Measurements from ENCODE around the gene SHC2.
A peak's percentile ranks its signal among the peaks of the same experiment; 100 is the strongest.
"Not testable (repeated sequence)": the region's sequence is repeated elsewhere in the genome, so short reads cannot be mapped to it uniquely, and the experiment has no call there.

Gene SHC2

GRCh38 chr19:386632-387301 lies 74.1 kb downstream of the SHC2 start:
- DNase-seq, result not testable (repeated sequence)

DNA sequence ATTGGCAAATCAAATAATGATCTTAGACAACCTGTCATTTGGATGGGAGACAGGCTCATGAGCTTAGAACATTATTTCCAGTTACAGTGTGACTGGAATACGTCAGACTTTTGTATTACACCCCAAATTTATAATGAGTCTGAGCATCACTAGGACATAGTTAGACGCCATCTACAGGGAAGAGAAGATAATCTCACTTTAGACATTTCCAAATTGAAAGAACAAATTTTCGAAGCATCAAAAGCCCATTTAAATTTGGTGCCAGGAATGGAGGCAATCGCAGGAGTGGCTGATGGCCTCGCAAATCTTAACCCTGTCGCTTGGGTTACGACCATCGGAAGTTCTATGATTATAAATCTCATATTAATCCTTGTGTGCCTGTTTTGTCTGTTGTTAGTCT lies 74.6 kb downstream of the SHC2 start:
- not testable (repeated sequence) for DNase-seq

DNA sequence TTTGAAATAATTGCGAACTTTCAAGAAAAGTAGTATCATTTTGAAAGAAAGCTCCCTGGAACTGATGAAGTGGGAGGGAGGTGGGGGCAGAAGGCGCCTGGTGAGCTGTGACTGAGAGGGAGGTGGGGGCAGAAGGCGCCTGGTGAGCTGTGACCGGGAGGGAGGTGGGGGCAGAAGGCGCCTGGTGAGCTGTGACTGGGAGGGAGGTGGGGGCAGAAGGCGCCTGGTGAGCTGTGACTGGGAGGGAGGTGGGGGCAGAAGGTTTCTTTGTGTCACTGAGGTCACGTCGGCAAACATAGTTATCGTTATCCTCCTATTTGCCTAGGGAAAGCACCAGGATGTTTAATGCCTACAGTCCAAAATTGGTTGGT lies 76.0 kb downstream of the SHC2 start:
- no peak for DNase-seq

DNA sequence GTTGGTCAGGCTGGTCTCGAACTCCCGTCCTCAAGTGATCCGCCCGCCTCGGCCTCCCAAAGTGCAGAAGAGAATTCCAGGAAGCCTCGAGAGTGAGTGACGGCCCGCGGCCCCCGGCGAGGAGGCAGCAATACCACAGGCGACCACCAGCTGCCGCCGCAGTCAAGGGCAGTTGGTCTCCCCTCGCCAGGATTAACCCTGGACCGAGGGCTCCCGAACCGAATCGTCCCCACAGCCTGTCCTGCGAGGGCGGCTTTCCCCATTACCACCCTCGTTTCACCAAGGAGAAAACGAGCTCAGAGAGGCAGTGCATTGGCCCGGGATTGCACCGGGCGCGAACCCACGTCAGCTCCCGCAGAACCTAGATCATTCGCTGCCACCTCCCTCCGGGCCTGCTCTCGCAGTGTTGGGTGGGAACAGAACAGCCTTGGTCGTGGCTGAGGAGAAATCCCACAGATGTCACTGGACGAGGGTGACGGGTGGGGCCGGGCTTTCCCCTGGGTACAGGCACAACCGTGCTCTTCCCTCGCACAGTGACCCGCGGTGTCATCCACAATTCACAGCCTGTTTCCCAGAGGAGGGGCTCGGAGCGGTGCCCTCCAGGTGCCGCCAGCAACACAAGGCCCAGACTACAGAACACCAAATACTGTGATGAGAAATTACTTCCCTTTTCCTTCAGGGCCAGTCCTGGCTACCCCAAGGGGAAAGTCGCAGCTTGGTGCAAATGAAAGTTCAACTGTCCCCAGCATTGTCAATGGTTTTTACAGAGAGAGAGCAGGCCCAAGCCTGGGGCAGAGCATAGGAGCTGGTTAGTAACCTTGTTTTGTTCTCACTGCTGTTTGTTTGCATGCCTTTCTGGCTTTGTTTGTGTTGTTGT lies 76.7 kb downstream of the SHC2 start:
- DNase-seq, result no peak

DNA sequence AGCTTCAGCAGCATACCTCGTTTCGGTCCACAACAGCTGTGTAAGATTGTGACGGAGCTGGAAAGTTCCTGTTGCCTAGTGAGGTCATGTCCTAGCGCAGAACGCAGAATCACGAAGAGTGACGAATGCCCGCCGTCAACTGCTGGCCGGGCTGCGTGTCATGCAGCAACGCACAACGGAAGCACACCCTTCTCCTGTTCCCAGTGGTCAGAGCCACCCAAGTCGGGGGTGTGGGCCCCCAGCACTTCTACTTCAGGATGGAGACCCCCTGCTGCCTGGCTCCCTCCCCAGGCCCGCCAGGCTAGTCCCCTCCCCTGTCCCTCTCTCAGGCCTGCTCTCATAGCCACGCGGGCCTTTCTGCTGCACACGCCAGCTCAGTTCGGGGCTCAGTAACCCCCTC lies 77.8 kb downstream of the SHC2 start:
- no peak for DNase-seq

DNA sequence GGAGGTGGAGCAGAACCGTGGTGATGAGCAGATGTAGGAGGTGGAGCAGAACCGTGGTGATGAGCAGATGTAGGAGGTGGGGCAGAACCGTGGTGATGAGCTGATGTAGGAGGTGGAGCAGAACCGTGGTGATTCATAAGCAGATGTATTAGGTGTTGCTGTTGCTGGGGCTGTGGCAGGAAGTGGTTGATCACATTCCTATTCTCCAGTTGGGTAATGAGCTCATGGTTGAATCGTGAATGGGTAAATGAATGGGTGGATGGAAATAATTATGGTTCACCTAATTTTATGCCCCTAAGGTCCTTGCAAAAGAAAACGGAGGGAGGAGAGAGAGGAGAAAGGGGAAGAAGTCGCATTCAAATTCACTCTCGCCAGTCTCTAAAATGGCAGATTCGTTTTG lies 78.3 kb downstream of the SHC2 start:
- DNase-seq, result peak; percentile 23

DNA sequence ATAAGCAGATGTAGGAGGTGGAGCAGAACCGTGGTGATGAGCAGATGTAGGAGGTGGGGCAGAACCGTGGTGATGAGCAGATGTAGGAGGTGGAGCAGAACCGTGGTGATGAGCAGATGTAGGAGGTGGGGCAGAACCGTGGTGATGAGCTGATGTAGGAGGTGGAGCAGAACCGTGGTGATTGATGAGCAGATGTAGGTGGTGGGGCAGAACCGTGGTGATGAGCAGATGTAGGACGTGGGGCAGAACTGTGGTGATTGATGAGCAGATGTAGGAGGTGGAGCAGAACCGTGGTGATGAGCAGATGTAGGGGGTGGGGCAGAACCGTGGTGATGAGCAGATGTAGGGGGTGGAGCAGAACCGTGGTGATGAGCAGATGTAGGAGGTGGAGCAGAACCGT lies 78.9 kb downstream of the SHC2 start:
- not testable (repeated sequence) for DNase-seq

DNA sequence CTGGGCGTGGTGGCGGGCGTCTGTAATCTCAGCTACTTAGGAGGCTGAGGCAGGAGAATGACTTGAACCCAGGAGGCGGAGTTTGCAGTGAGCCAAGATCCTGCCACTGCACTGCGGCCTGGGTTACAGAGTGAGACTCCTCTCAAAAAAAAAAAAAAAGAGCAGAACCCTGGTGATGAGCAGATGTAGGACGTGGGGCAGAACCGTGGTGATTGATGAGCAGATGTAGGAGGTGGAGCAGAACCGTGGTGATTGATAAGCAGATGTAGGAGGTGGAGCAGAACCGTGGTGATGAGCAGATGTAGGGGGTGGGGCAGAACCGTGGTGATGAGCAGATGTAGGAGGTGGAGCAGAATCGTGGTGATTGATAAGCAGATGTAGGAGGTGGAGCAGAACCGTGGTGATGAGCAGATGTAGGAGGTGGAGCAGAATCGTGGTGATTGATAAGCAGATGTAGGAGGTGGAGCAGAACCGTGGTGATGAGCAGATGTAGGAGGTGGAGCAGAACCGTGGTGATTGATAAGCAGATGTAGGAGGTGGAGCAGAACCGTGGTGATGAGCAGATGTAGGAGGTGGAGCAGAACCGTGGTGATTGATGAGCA lies 80.1 kb downstream of the SHC2 start:
- not testable (repeated sequence) for DNase-seq

DNA sequence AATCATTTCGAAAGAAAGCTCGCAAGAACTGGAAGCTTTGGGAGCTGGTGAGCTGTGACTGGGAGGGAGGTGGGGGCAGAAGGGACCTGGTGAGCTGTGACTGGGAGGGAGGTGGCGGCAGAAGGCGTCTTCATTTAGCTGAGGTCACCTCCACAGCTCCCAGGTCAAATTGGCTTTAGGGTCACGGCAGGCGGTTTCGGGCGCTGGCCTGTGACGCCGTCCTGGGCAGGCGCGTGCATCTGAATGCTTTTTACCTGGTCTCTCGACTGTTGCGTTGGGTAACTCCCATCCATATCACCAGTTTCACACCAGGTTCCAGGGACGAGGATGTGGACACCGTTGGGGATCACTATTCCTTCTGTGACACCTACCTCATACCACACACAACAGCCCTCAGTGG lies 81.0 kb downstream of the SHC2 start:
- DNase-seq, result no peak

DNA sequence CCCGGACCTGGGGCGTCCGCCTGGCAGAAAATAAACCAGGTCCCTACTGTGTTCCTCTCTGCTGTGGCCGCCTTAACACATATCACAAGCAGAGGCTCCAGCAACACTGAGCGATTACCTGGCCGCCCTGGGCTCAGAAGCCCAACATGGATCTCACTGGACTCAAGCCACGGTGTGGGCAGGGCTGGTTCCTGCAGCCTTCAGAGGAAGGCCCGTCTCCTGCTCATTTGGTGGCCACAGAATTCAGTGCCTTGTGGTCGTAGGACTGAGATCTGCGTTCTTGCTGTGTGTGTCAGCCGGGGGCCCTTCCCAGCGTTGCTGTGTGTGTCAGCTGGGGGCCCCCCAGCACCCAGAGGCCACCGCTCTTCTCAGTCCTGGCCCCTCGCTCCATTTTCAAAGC lies 82.1 kb downstream of the SHC2 start:
- DNase-seq, result no peak

GRCh38 chr19:377801-378581 lies 82.8 kb downstream of the SHC2 start:
- no peak for DNase-seq

DNA sequence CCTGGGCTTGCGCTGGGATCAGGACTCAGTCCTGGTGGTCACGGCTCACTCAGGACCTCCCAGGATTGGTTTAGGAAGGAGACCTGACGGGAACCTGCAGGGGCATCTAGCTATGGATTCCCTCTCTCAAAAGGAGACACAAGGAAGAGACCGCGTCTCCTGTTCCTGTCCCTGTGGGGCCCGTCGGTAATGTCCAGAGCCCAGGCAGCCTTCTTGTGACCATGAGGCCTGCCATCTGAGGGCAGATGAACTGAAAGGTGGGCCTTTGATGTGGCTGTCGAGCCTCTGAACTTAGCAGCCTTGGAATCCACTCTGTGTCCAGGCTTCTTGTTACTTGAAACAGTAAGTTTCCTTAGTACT lies 84.7 kb downstream of the SHC2 start:
- DNase-seq, result no peak

DNA sequence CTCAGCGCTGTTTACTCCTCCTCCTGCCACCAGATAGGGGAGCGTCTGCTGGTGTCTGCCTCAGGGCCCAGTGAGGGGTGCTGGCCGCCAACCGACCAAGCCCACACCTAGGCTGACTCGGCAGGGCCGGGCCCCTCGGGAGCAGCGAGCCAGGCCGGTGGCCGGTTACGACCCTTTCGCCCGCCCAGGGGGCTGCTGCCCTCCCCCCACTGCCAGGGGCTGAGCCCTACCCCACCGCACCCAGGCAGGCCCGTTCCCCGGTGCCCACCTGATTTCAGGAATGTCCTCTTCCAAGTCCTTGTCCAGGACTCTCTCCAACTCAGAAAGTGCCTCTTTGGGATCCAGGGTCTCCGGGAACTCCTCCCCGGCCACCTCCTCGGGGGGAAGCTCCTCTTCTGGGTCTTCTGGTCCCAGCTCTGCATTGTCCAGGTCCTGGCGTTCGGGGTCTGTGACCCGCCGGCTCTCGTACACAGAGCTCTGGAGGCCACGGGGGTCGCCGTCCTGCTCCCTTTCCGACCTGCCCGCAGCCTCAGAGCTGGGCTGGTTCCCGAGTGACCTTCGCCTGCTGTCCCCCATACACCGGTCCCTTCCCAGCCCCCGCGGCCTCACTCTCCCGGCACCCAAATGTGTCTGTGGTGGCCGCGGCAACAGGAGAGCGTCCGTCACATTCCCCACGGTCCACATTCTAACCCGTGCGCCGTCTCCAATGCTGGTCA lies 85.3 kb downstream of the SHC2 start:
- no peak for DNase-seq

DNA sequence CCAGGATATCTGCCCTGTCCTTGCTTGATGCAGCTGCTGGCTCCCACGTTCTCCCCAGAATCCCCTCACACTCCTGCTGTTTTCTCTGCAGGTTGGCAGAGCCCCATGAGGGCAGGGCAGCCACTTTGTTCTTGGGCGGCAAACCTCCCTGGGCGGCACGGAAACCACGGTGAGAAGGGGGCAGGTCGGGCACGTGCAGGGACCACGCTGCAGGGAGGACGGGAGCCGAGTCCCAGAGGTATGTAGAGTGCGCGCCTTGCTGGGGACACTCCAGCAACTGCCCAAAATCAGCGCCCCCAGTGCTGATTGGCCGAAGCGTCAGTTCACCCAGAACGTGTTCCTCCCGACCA lies 86.0 kb downstream of the SHC2 start:
- DNase-seq, result no peak

- no peak for DNase-seq
Measured at GRCh38 chr19:374183-374885, 86.5 kb downstream of the SHC2 start.

- DNase-seq, result no peak
Measured at GRCh38 chr19:373391-374182, 87.2 kb downstream of the SHC2 start.

- no peak for DNase-seq
Measured at GRCh38 chr19:372306-372890, 88.4 kb downstream of the SHC2 start.

- DNase-seq, result no peak
Measured at GRCh38 chr19:371501-372168, 89.2 kb downstream of the SHC2 start.

- no peak for DNase-seq
Measured at GRCh38 chr19:370641-371330, 90.0 kb downstream of the SHC2 start.

GRCh38 chr19:369876-370275 lies 91.0 kb downstream of the SHC2 start:
- DNase-seq, result no peak

Data from stimulated activated CD4-positive, alpha-beta T cell treated with anti-CD3 and anti-CD28 coated beads, Interleukin-12 subunit alpha, Interleukin-12 subunit beta, amount 100 ng/mL, for 4 hours (primary cell).